Spinal cord (tissue), 10 donors: ENCODE results near the gene STXBP5. TPM values are rescaled to one million over a fixed set of nuclear protein-coding genes. Genes with fewer than 3 reads are reported as not detected.

Source experiments
- DNase-seq, 6 donors: peaks; one replicate each; pipeline versions ENCODE4 v3.0.0 to v3.0.0-alpha.2; 2013 to 2015; ENCODE audit warnings: low spot score in 6 of 6, low read depth in 4 of 6
- H3K27ac ChIP-seq: one replicate; pipeline ENCODE4 v1.5.1; 2013; ENCODE audit warnings: low read depth, low read length, control low read depth
- H3K27me3 ChIP-seq: one replicate; pipeline ENCODE4 v1.6.1; 2013; ENCODE audit warnings: low read length; ENCODE audit not compliant: control insufficient read depth, insufficient read depth
- H3K36me3 ChIP-seq: one replicate; pipeline ENCODE4 v1.6.1; 2013; ENCODE audit warnings: low read length; ENCODE audit not compliant: control insufficient read depth, insufficient read depth
- H3K4me1 ChIP-seq: one replicate; pipeline ENCODE4 v1.6.1; 2013; ENCODE audit warnings: low read length; ENCODE audit not compliant: control insufficient read depth, insufficient read depth
- H3K4me3 ChIP-seq: one replicate; pipeline ENCODE4 v1.5.1; 2013; ENCODE audit warnings: low read depth, low read length, control low read depth
- H3K9me3 ChIP-seq: one replicate; pipeline ENCODE4 v1.6.1; 2013; ENCODE audit warnings: low read length; ENCODE audit not compliant: control insufficient read depth, insufficient read depth
- WGBS: methylation state at CpG from one replicate; pipeline ENCODE4 v1.1.5; 2013; ENCODE audit warnings: missing lambda C conversion rate; ENCODE audit not compliant: insufficient coverage; 5-methylcytosine and 5-hydroxymethylcytosine counted together
- polyA plus RNA-seq, 2 donors: library from polyadenylated mRNA; unstranded; fragments of 120-200 nt; gene quantifications; one replicate each; pipeline ENCODE4 v1.2.1, GENCODE V29; 2013; ENCODE audit not compliant: insufficient read length in 2 of 2
- total RNA-seq, 2 donors: library from RNA; depleted of rRNA in 1 of 2; stranded (reverse); fragments of 120-200 nt in 1 of 2; fragments of >200 nt in 1 of 2; gene quantifications; one replicate each; pipeline versions ENCODE4 v1.2.3 to v1.2.4, GENCODE V29; 2013 to 2014
- donor health status: healthy.

Gene STXBP5
- total and polyA plus RNA-seq, 4 donors, result 20.4 to 63.2 (median 31.0) TPM

GRCh38 chr6:147176795-147177194 is 27.4 kb upstream of the STXBP5 start:
- no peaks in the 10 kb centered on the region for H3K36me3 ChIP-seq
- DNase-seq, result no peak
- WGBS, result 14% methylated on average over 1 of the region's 1 CpG
- H3K27ac ChIP-seq, result no peak overlapping the region
- no peaks in the 10 kb centered on the region for H3K4me1 ChIP-seq
- no peaks in the 10 kb centered on the region for H3K9me3 ChIP-seq
- no peak overlapping the region for H3K4me3 ChIP-seq
- no peaks in the 10 kb centered on the region for H3K27me3 ChIP-seq

- Histone ChIP-seq H3K9me3 (no peaks in the 10 kb centered on the region), H3K36me3 (no peaks in the 10 kb centered on the region), H3K27me3 (no peaks in the 10 kb centered on the region), H3K27ac (no peak overlapping the region), H3K4me3 (no peak overlapping the region), H3K4me1 (no peaks in the 10 kb centered on the region)
- WGBS, result no CpG with 5 or more reads among the region's 3 CpGs
- DNase-seq, result no peak
Measured at GRCh38 chr6:147177286-147177685, 26.9 kb upstream of the STXBP5 start.

- Histone ChIP-seq H3K4me1 (no peaks in the 10 kb centered on the region), H3K9me3 (no peaks in the 10 kb centered on the region), H3K27me3 (no peaks in the 10 kb centered on the region), H3K27ac (no peak overlapping the region), H3K36me3 (no peaks in the 10 kb centered on the region), H3K4me3 (no peak overlapping the region)
- no peak for DNase-seq
Measured at GRCh38 chr6:147178355-147178754, 25.9 kb upstream of the STXBP5 start.

- H3K4me3 ChIP-seq, result no peak overlapping the region
- no peaks in the 10 kb centered on the region for H3K36me3 ChIP-seq
- DNase-seq, result no peak
- H3K9me3 ChIP-seq, result no peaks in the 10 kb centered on the region
- no CpG with 5 or more reads among the region's 3 CpGs for WGBS
- no peaks in the 10 kb centered on the region for H3K4me1 ChIP-seq
- H3K27ac ChIP-seq, result no peak overlapping the region
- no peaks in the 10 kb centered on the region for H3K27me3 ChIP-seq
Measured at GRCh38 chr6:147179809-147180208, 24.4 kb upstream of the STXBP5 start.

GRCh38 chr6:147180926-147181325 is 23.3 kb upstream of the STXBP5 start:
- Histone ChIP-seq H3K4me3 (no peak overlapping the region), H3K4me1 (no peaks in the 10 kb centered on the region), H3K36me3 (no peaks in the 10 kb centered on the region), H3K27me3 (no peaks in the 10 kb centered on the region), H3K27ac (no peak overlapping the region), H3K9me3 (no peaks in the 10 kb centered on the region)
- WGBS, result 90% methylated on average over 2 of the region's 7 CpGs
- no peak for DNase-seq

GRCh38 chr6:147184379-147184778 is 19.8 kb upstream of the STXBP5 start:
- no peak for DNase-seq
- no peak overlapping the region for H3K4me3 ChIP-seq
- no peaks in the 10 kb centered on the region for H3K4me1 ChIP-seq
- no CpG with 5 or more reads among the region's 1 CpG for WGBS
- no peak overlapping the region for H3K27ac ChIP-seq
- H3K9me3 ChIP-seq, result no peaks in the 10 kb centered on the region
- no peaks in the 10 kb centered on the region for H3K36me3 ChIP-seq
- H3K27me3 ChIP-seq, result no peaks in the 10 kb centered on the region

GRCh38 chr6:147185216-147185615 is 19.0 kb upstream of the STXBP5 start:
- H3K27ac ChIP-seq, result no peak overlapping the region
- H3K4me1 ChIP-seq, result no peaks in the 10 kb centered on the region
- H3K36me3 ChIP-seq, result no peaks in the 10 kb centered on the region
- DNase-seq, result no peak
- no peaks in the 10 kb centered on the region for H3K9me3 ChIP-seq
- H3K27me3 ChIP-seq, result no peaks in the 10 kb centered on the region
- 100% methylated on average over 2 of the region's 3 CpGs for WGBS
- H3K4me3 ChIP-seq, result no peak overlapping the region

- no peak overlapping the region for H3K4me3 ChIP-seq
- peak in 2 of 6 donors; percentile 43 to 51 for DNase-seq
Measured at GRCh38 chr6:147190556-147190955, 13.7 kb upstream of the STXBP5 start.

GRCh38 chr6:147192278-147192911 is 11.8 kb upstream of the STXBP5 start:
- no peak for DNase-seq
- H3K27ac ChIP-seq, result no peak overlapping the region
- H3K4me3 ChIP-seq, result no peak overlapping the region
- H3K4me1 ChIP-seq, result no peaks in the 10 kb centered on the region
- no peaks in the 10 kb centered on the region for H3K27me3 ChIP-seq
- H3K36me3 ChIP-seq, result no peaks in the 10 kb centered on the region
- H3K9me3 ChIP-seq, result no peaks in the 10 kb centered on the region
- 100% methylated on average over 2 of the region's 3 CpGs for WGBS

More at GRCh38 chr6:147190556-147190955, 13.7 kb upstream of the STXBP5 start:
- no peaks in the 10 kb centered on the region for H3K4me1 ChIP-seq
- H3K27ac ChIP-seq, result no peak overlapping the region
- H3K9me3 ChIP-seq, result no peaks in the 10 kb centered on the region
- 33% methylated on average over 4 of the region's 5 CpGs for WGBS
- no peaks in the 10 kb centered on the region for H3K36me3 ChIP-seq
- no peaks in the 10 kb centered on the region for H3K27me3 ChIP-seq

GRCh38 chr6:147194652-147195411 is 9.4 kb upstream of the STXBP5 start:
- no peaks in the 10 kb centered on the region for H3K9me3 ChIP-seq
- no peaks in the 10 kb centered on the region for H3K4me1 ChIP-seq
- no peak overlapping the region for H3K4me3 ChIP-seq
- no peaks in the 10 kb centered on the region for H3K36me3 ChIP-seq
- no peaks in the 10 kb centered on the region for H3K27me3 ChIP-seq
- no peak for DNase-seq
- no peak overlapping the region for H3K27ac ChIP-seq
- 93% methylated on average over 3 of the region's 6 CpGs for WGBS
